Thyroid gland (tissue), 4 donors: ENCODE results near the gene SLC25A28.

ENCODE experiments used
- POLR2A ChIP-seq, 2 donors: fragments of 450-650 bp; IDR thresholded peaks; one replicate each; pipeline ENCODE4 v1.6.1; 2017; ENCODE audit warnings: antibody characterized with exemption in 2 of 2, mild to moderate bottlenecking in 2 of 2, moderate library complexity in 1 of 2
- TF ChIP-seq, protein P1 (sequence below), 6 experiments: fragments of 200-600 bp in 3 of 6; fragments of 450-650 bp in 3 of 6; sonication (generic) in 3 of 6; IDR thresholded peaks; one replicate each; pipeline ENCODE4 v1.5.1; 2016 to 2019; ENCODE audit warnings: antibody characterized with exemption in 6 of 6, mild to moderate bottlenecking in 2 of 6, inconsistent platforms in 1 of 6, moderate library complexity in 1 of 6

DNA sequence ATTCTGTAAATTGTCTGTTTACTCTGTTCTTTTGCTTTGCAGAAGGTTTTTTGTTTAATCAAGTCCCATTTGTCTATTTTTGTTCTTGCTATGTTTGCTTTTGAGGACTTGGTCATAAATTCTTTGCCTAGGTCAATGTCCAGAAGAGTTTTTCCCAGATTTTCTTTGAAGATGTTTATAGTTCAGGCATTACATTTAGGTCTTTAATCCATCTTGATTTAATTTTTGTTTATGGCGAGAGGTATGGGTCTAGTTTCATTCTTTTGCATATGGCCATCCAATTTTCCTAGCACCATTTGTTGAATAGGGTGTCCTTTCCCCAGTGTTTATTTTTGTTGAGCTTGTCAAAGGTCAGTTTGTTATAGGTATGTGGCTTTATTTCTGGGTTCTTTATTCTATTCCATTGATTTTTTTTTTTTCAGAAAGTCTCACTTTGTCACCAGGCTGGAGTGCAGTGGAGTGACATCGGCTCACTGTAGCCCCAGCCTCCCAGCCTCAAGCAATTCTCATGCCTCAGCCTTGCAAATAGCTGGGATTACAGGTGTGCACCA is 27.4 kb upstream of the SLC25A28 start:
- TF ChIP-seq, protein P1, sequence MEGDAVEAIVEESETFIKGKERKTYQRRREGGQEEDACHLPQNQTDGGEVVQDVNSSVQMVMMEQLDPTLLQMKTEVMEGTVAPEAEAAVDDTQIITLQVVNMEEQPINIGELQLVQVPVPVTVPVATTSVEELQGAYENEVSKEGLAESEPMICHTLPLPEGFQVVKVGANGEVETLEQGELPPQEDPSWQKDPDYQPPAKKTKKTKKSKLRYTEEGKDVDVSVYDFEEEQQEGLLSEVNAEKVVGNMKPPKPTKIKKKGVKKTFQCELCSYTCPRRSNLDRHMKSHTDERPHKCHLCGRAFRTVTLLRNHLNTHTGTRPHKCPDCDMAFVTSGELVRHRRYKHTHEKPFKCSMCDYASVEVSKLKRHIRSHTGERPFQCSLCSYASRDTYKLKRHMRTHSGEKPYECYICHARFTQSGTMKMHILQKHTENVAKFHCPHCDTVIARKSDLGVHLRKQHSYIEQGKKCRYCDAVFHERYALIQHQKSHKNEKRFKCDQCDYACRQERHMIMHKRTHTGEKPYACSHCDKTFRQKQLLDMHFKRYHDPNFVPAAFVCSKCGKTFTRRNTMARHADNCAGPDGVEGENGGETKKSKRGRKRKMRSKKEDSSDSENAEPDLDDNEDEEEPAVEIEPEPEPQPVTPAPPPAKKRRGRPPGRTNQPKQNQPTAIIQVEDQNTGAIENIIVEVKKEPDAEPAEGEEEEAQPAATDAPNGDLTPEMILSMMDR (IDR thresholded peaks at IDR 0.05), result no peak
- TF ChIP-seq POLR2A (IDR thresholded peaks at IDR 0.05), result no peak
